SK-N-SH (cell line): ENCODE results near the gene OSBPL10. TPM values are rescaled to one million over a fixed set of nuclear protein-coding genes. Genes with fewer than 3 reads are reported as not detected.

Experiments used
- CTCF ChIA-PET: fragments of 300-600, 350-600 bp; formaldehyde crosslinking; extraction: SDS; loops from one replicate; lab custom pipeline; 2021; lab: Yijun Ruan, JAX
- POLR2A ChIA-PET: fragments of 350-600 bp; sonication (Branson Sonifier 250); formaldehyde crosslinking; extraction: SDS; loops from one replicate; lab custom pipeline; 2020; ENCODE audit warnings: antibody characterized with exemption, inconsistent platforms; lab: Yijun Ruan, JAX
- DNase-seq: peaks from one replicate; pipeline ENCODE4 v3.0.0; 2012
- H2AFZ ChIP-seq: fragments of 200-600 bp; sonication (generic); 2 replicates; pipeline ENCODE4 v1.8.1; 2016; ENCODE audit warnings: antibody characterized with exemption, mild to moderate bottlenecking, low read depth
- H3F3A ChIP-seq: fragments of 200-600 bp; sonication (generic); replicated peaks from 2 replicates; pipeline ENCODE3; 2016; ENCODE audit warnings: antibody characterized with exemption, mild to moderate bottlenecking; ENCODE audit not compliant: insufficient read depth
- H3K27ac ChIP-seq, 2 experiments: fragments of 200-500 bp in 1 of 2; fragments of 200-600 bp in 1 of 2; sonication (Bioruptor generic) in 1 of 2; sonication (generic), shearing (Covaris generic) in 1 of 2; 2 replicates each; pipeline versions ENCODE4 v1.5.1 to v1.6.1; 2014 to 2016; ENCODE audit warnings: low read depth in 2 of 2, inconsistent platforms in 1 of 2, low read length in 1 of 2, mild to moderate bottlenecking in 1 of 2, mixed read lengths in 1 of 2
- H3K27me3 ChIP-seq: fragments of 200-600 bp; sonication (generic), shearing (Covaris generic); 2 replicates; pipeline ENCODE4 v1.6.1; 2016; ENCODE audit warnings: mixed run types; ENCODE audit not compliant: insufficient read depth
- H3K36me3 ChIP-seq, 2 experiments: fragments of 200-500 bp in 1 of 2; fragments of 200-600 bp in 1 of 2; sonication (Bioruptor generic) in 1 of 2; sonication (generic) in 1 of 2; replicated peaks in 1 of 2; 2 replicates each; pipeline versions ENCODE3 to v1.5.1; 2014 to 2016; ENCODE audit warnings: low read length in 1 of 2, mild to moderate bottlenecking in 1 of 2; ENCODE audit not compliant: insufficient read depth in 2 of 2, control insufficient read depth in 1 of 2
- H3K4me1 ChIP-seq, 2 experiments: fragments of 200-500 bp in 1 of 2; fragments of 200-600 bp in 1 of 2; sonication (Bioruptor generic) in 1 of 2; sonication (generic), shearing (Covaris generic) in 1 of 2; 2 replicates each; pipeline versions ENCODE4 v1.5.1 to v1.6.1; 2014 to 2016; ENCODE audit warnings: low read depth in 1 of 2, low read length in 1 of 2, mixed run types in 1 of 2; ENCODE audit not compliant: insufficient read depth in 2 of 2, control insufficient read depth in 1 of 2
- H3K4me2 ChIP-seq: fragments of 200-600 bp; sonication (generic), shearing (Covaris generic); 2 replicates; pipeline ENCODE4 v1.6.1; 2017; ENCODE audit warnings: mixed run types
- H3K4me3 ChIP-seq, 2 experiments: fragments of 200-500 bp in 1 of 2; fragments of 200-600 bp in 1 of 2; sonication (Bioruptor generic) in 1 of 2; sonication (generic), shearing (Covaris generic) in 1 of 2; 2 replicates each; pipeline versions ENCODE4 v1.5.1 to v1.8.1; 2014 to 2016; ENCODE audit warnings: low read depth in 2 of 2, inconsistent platforms in 1 of 2, low read length in 1 of 2, mild to moderate bottlenecking in 1 of 2, mixed read lengths in 1 of 2, moderate library complexity in 1 of 2
- H3K79me2 ChIP-seq: fragments of 200-600 bp; sonication (generic); 2 replicates; pipeline ENCODE4 v1.8.1; 2017; ENCODE audit warnings: mild to moderate bottlenecking; ENCODE audit not compliant: insufficient read depth
- H3K9ac ChIP-seq: fragments of 200-600 bp; sonication (generic); 2 replicates; pipeline ENCODE4 v1.6.1; 2017; ENCODE audit warnings: mixed run types
- H3K9me2 ChIP-seq: fragments of 200-600 bp; sonication (generic); 2 replicates; pipeline ENCODE4 v1.6.1; 2017; ENCODE audit warnings: mixed run types
- H3K9me3 ChIP-seq: fragments of 200-600 bp; sonication (generic); 2 replicates; pipeline ENCODE4 v1.6.1; 2017; ENCODE audit warnings: mixed run types, mild to moderate bottlenecking, moderate library complexity
- H4K20me1 ChIP-seq: fragments of 200-600 bp; sonication (generic); 2 replicates; pipeline ENCODE4 v1.6.1; 2017; ENCODE audit warnings: mild to moderate bottlenecking, mixed run types; ENCODE audit not compliant: insufficient read depth
- EP300 ChIP-seq, 2 experiments: IDR thresholded peaks; 2 replicates each; pipeline versions ENCODE4 v1.4.0 to v1.6.1; 2012; ENCODE audit warnings: borderline replicate concordance in 1 of 2, low read depth in 1 of 2, low read length in 1 of 2
- FOXJ3 ChIP-seq: sonication (generic); formaldehyde crosslinking; IDR thresholded peaks from 2 replicates; pipeline ENCODE4 v1.5.1; 2020; ENCODE audit warnings: mild to moderate bottlenecking, missing genetic modification reagents
- GABPA ChIP-seq: IDR thresholded peaks from 2 replicates; pipeline ENCODE4 v1.4.0; 2012; ENCODE audit warnings: low read depth, mild to moderate bottlenecking
- MEF2A ChIP-seq: IDR thresholded peaks from 2 replicates; pipeline ENCODE4 v1.4.0; 2012; ENCODE audit warnings: low read depth, borderline replicate concordance
- RCOR1 ChIP-seq: fragments of 150-350 bp; IDR thresholded peaks from 2 replicates; pipeline ENCODE4 v1.6.1; 2017; ENCODE audit warnings: antibody characterized with exemption, low read length
- SIN3A ChIP-seq: IDR thresholded peaks from 2 replicates; pipeline ENCODE4 v1.6.1; 2012; ENCODE audit warnings: low read depth, mild to moderate bottlenecking, low read length, moderate library complexity, borderline replicate concordance
- TAF1 ChIP-seq: IDR thresholded peaks from 2 replicates; pipeline ENCODE4 v1.6.1; 2012; ENCODE audit warnings: low read depth, mild to moderate bottlenecking, low read length, moderate library complexity, borderline replicate concordance
- TEAD4 ChIP-seq: IDR thresholded peaks from 2 replicates; pipeline ENCODE4 v1.4.0; 2012; ENCODE audit warnings: mild to moderate bottlenecking, borderline replicate concordance; ENCODE audit not compliant: insufficient read depth
- whole genome bisulfite sequencing: methylation state at CpG from one replicate; pipeline ENCODE4 v1.1.6; 2017; ENCODE audit warnings: low lambda C conversion rate; 5-methylcytosine and 5-hydroxymethylcytosine counted together
- polyA plus RNA-seq, 3 experiments: library from polyadenylated mRNA; depleted of rRNA; stranded (reverse); fragments of >200 nt; gene quantifications; 2 replicates each; pipeline ENCODE4 v1.2.3, GENCODE V29; 2012
- TF ChIP-seq, protein P1 (sequence below): fragments of 150-350 bp; IDR thresholded peaks from 2 replicates; pipeline ENCODE4 v1.6.1; 2017; ENCODE audit warnings: antibody characterized with exemption, low read length, low read depth, borderline replicate concordance
- TF ChIP-seq, protein P2 (sequence below): fragments of 200-600 bp; sonication (generic); IDR thresholded peaks from 2 replicates; pipeline ENCODE4 v1.6.1; 2017; ENCODE audit warnings: antibody characterized with exemption, mild to moderate bottlenecking, moderate library complexity
- TF ChIP-seq, protein P3 (sequence below): IDR thresholded peaks from 2 replicates; pipeline ENCODE4 v1.4.0; 2012; ENCODE audit warnings: low read depth, borderline replicate concordance

OSBPL10 gene
- polyA plus RNA-seq, 1 of the 3 experiments (the other 2 are of a cell fraction): 0.12 TPM

DNA sequence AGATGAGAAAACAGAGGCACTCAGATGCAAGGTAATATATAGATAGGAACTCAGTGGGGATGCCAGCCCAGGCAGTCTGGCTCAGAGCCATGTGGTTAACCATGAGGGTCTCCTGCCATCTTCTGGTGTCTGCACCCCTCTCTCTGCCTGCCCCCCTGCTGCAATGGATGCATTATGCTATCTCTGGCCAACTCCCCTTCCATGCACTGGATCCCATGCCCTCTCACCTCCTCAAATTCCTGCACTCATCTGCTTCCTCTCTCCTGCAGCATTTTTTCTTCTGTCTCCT lies 285.1 kb downstream of the OSBPL10 start:
- H3K4me3 ChIP-seq: no peak overlapping the region
- H2AFZ ChIP-seq: no peak overlapping the region
- no peaks in the 10 kb centered on the region for H3F3A ChIP-seq
- H3K9ac ChIP-seq: no peak overlapping the region
- no peaks in the 10 kb centered on the region for H3K9me2 ChIP-seq
- no peaks in the 10 kb centered on the region for H3K9me3 ChIP-seq
- DNase-seq: no peak
- peaks cover 0 to 2% of the 10 kb centered on the region in 2 experiments; a peak in 2 of 4 replicates for H3K4me1 ChIP-seq
- POLR2A ChIA-PET: no interaction called here
- no peaks in the 10 kb centered on the region for H4K20me1 ChIP-seq
- CTCF ChIA-PET: interaction anchor here (0.7 to 1.0 kb wide), 2 partner anchors 14 to 18 kb away, joined by 3 to 4 read pairs; no protein-coding TSS in a partner anchor
- no peaks in the 10 kb centered on the region for H3K79me2 ChIP-seq
- TF ChIP-seq, protein P1, sequence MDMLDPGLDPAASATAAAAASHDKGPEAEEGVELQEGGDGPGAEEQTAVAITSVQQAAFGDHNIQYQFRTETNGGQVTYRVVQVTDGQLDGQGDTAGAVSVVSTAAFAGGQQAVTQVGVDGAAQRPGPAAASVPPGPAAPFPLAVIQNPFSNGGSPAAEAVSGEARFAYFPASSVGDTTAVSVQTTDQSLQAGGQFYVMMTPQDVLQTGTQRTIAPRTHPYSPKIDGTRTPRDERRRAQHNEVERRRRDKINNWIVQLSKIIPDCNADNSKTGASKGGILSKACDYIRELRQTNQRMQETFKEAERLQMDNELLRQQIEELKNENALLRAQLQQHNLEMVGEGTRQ: no peak
- no peak for TF ChIP-seq RCOR1
- no peak for TF ChIP-seq SIN3A
- TF ChIP-seq GABPA: no peak
- TF ChIP-seq EP300 (IDR thresholded peaks at IDR 0.05; ENCODE audit: borderline replicate concordance in 1 of 2, low read depth in 1 of 2, low read length in 1 of 2): no peak
- TF ChIP-seq MEF2A: no peak
- no peak for TF ChIP-seq TAF1
- TF ChIP-seq FOXJ3 (CRISPR knock-in tag): no peak
- no peak overlapping the region for H3K27ac ChIP-seq
- H3K4me2 ChIP-seq: no peak overlapping the region
- H3K36me3 ChIP-seq: no peaks in the 10 kb centered on the region
- H3K27me3 ChIP-seq: no peaks in the 10 kb centered on the region

DNA sequence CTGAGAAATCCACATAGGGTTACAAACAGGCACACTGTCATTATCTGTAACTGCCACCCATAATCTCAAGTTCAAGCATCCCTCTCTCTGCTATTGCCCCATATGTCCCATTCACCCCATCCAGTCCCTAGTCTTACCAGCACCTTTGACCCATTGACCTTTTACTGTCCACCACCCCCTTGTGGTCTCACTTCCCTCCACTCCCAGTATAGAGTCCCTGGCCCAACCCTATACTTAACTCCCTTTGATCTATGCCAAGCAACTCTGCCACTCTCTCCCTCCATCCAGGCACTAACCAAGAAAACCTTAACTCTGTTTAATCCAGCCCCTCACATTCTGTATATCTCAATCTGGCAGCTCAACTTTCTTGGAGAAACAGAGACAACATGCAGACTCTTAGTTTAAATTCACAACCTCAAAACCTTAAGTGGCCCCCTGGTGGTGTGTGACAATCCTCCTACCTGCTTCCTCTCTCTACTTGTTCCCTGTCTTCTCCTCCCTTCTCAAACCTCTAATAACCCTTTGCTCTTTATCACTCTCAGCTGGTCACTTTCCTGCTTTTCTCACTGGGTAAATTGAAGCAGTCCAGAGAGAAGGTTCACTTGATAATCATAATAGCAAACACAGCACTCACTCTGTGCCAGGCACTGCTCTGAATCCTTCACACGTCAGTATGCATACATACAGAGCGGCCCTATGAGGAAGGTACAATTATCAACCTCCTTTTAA lies 285.6 kb downstream of the OSBPL10 start:
- WGBS: 32% methylated on average over 2 of the region's 2 CpGs
- H3K36me3 ChIP-seq: no peaks in the 10 kb centered on the region
- H3K4me2 ChIP-seq: no peak overlapping the region
- DNase-seq: no peak
- H3K9me2 ChIP-seq: no peaks in the 10 kb centered on the region
- H4K20me1 ChIP-seq: no peaks in the 10 kb centered on the region
- H3F3A ChIP-seq: no peaks in the 10 kb centered on the region
- no peak for TF ChIP-seq TEAD4
- TF ChIP-seq, protein P2, sequence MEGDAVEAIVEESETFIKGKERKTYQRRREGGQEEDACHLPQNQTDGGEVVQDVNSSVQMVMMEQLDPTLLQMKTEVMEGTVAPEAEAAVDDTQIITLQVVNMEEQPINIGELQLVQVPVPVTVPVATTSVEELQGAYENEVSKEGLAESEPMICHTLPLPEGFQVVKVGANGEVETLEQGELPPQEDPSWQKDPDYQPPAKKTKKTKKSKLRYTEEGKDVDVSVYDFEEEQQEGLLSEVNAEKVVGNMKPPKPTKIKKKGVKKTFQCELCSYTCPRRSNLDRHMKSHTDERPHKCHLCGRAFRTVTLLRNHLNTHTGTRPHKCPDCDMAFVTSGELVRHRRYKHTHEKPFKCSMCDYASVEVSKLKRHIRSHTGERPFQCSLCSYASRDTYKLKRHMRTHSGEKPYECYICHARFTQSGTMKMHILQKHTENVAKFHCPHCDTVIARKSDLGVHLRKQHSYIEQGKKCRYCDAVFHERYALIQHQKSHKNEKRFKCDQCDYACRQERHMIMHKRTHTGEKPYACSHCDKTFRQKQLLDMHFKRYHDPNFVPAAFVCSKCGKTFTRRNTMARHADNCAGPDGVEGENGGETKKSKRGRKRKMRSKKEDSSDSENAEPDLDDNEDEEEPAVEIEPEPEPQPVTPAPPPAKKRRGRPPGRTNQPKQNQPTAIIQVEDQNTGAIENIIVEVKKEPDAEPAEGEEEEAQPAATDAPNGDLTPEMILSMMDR: peak; percentile 19; the same call in 1 of the 2 replicates
- TF ChIP-seq, protein P3, sequence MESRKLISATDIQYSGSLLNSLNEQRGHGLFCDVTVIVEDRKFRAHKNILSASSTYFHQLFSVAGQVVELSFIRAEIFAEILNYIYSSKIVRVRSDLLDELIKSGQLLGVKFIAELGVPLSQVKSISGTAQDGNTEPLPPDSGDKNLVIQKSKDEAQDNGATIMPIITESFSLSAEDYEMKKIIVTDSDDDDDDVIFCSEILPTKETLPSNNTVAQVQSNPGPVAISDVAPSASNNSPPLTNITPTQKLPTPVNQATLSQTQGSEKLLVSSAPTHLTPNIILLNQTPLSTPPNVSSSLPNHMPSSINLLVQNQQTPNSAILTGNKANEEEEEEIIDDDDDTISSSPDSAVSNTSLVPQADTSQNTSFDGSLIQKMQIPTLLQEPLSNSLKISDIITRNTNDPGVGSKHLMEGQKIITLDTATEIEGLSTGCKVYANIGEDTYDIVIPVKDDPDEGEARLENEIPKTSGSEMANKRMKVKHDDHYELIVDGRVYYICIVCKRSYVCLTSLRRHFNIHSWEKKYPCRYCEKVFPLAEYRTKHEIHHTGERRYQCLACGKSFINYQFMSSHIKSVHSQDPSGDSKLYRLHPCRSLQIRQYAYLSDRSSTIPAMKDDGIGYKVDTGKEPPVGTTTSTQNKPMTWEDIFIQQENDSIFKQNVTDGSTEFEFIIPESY: no peak
- TF ChIP-seq, all 33 proteins: peak for 1
- CTCF ChIA-PET: interaction anchor here (0.7 to 1.9 kb wide), 6 partner anchors 9 to 751 kb away, joined by 3 to 4 read pairs (median 3); no protein-coding TSS in a partner anchor
- Histone ChIP-seq H3K4me1 (peaks cover 0 to 2% of the 10 kb centered on the region in 2 experiments; a peak in 2 of 4 replicates), H3K27ac (no peak overlapping the region), H3K79me2 (no peaks in the 10 kb centered on the region), H3K9me3 (no peaks in the 10 kb centered on the region), H2AFZ (no peak overlapping the region), H3K27me3 (no peaks in the 10 kb centered on the region), H3K4me3 (no peak overlapping the region), H3K9ac (no peak overlapping the region)
- POLR2A ChIA-PET: no interaction called here
